Liver (tissue), 3 donors: Measurements from ENCODE around the gene ASB12.

Source experiments
- CTCF ChIP-seq: fragments of 150-350 bp; IDR thresholded peaks from 2 replicates; pipeline ENCODE4 v1.5.1; 2017; ENCODE audit warnings: improper control_type of control experiment, low read depth, low read length; ENCODE audit not compliant: missing input control
- MAX ChIP-seq: IDR thresholded peaks from 2 replicates; pipeline ENCODE4 v1.6.1; 2016; ENCODE audit warnings: antibody characterized with exemption
- RAD21 ChIP-seq, 2 donors: IDR thresholded peaks; 2 replicates each; pipeline ENCODE4 v1.6.1; 2016; ENCODE audit warnings: antibody characterized with exemption in 2 of 2, mild to moderate bottlenecking in 2 of 2
- REST ChIP-seq: IDR thresholded peaks from 2 replicates; pipeline ENCODE4 v1.6.1; 2016; ENCODE audit warnings: antibody characterized with exemption, mild to moderate bottlenecking
- RXRA ChIP-seq, 2 donors: IDR thresholded peaks; 2 replicates each; pipeline ENCODE4 v1.6.1; 2017 to 2018; ENCODE audit warnings: antibody characterized with exemption in 2 of 2, mild to moderate bottlenecking in 1 of 2
- YY1 ChIP-seq: IDR thresholded peaks from 2 replicates; pipeline ENCODE4 v1.6.1; 2016; ENCODE audit warnings: antibody characterized with exemption, mild to moderate bottlenecking
- donor health status: healthy.
- donor health status: healthy.

GRCh38 chrX:64204701-64205440 lies 25.5 kb downstream of the ASB12 start:
- no peak for TF ChIP-seq CTCF
- no peak for TF ChIP-seq MAX
- TF ChIP-seq REST: no peak
- no peak for TF ChIP-seq RAD21 (IDR thresholded peaks at IDR 0.05)
- TF ChIP-seq YY1: no peak
- no peak for TF ChIP-seq RXRA (IDR thresholded peaks at IDR 0.05)
